CD4-positive, CD25-positive, alpha-beta regulatory T cell (primary cell): ENCODE measurements around the gene WDR88. TPM values are rescaled to one million over a fixed set of nuclear protein-coding genes. Genes with fewer than 3 reads are reported as not detected.
A peak's percentile ranks its signal among the peaks of the same experiment; 100 is the strongest.
"Not testable (repeated sequence)": the region's sequence is repeated elsewhere in the genome, so short reads cannot be mapped to it uniquely, and the experiment has no call there.

Experiments used
- ATAC-seq, 2 donors: fragments of 150-1000 bp; cut with Tn5 transposase; one replicate each; pipeline ENCODE4 v1.10.0; 2021; ENCODE audit warnings: low read depth in 2 of 2, moderate number of reproducible peaks in 2 of 2, moderate library complexity in 1 of 2
- DNase-seq, 3 donors: peaks; one replicate each; pipeline versions ENCODE4 v3.0.0 to v3.0.0-alpha.2; 2012 to 2022; ENCODE audit warnings: mixed read lengths in 1 of 3
- H3K27ac ChIP-seq: one replicate; pipeline ENCODE4 v1.7.0; 2013; ENCODE audit warnings: mild to moderate bottlenecking, low read length; ENCODE audit not compliant: insufficient read depth, poor library complexity, severe bottlenecking
- H3K27me3 ChIP-seq: one replicate; pipeline ENCODE4 v1.7.0; 2013; ENCODE audit warnings: low read length; ENCODE audit not compliant: control insufficient read depth, insufficient read depth
- H3K36me3 ChIP-seq: one replicate; pipeline ENCODE4 v1.7.0; 2013; ENCODE audit warnings: mild to moderate bottlenecking, low read length, moderate library complexity; ENCODE audit not compliant: control insufficient read depth, insufficient read depth
- H3K4me1 ChIP-seq: 2 replicates; pipeline ENCODE4 v1.7.0; 2013; ENCODE audit warnings: mild to moderate bottlenecking, low read length; ENCODE audit not compliant: insufficient read depth, control insufficient read depth, poor library complexity, severe bottlenecking
- H3K4me3 ChIP-seq: one replicate; pipeline ENCODE4 v1.7.0; 2013; ENCODE audit warnings: low read depth, mild to moderate bottlenecking, low read length, moderate library complexity
- H3K9me3 ChIP-seq, 2 experiments: 1 replicate in 1 of 2; 2 replicates in 1 of 2; pipeline ENCODE4 v1.7.0; 2013; ENCODE audit warnings: low read length in 2 of 2, mild to moderate bottlenecking in 1 of 2, moderate library complexity in 1 of 2; ENCODE audit not compliant: control insufficient read depth in 2 of 2
- H3K27ac Mint-ChIP-seq, 3 donors: one replicate each; pipeline ENCODE4 v1.8.0; 2020 to 2022; ENCODE audit warnings: mild to moderate bottlenecking in 3 of 3, mixed read lengths in 3 of 3, moderate library complexity in 2 of 3
- H3K27me3 Mint-ChIP-seq: one replicate; pipeline ENCODE4 v1.8.0; 2022; ENCODE audit warnings: mild to moderate bottlenecking, mixed read lengths
- H3K36me3 Mint-ChIP-seq: one replicate; pipeline ENCODE4 v1.8.0; 2020; ENCODE audit warnings: mixed read lengths
- H3K4me1 Mint-ChIP-seq, 4 donors: one replicate each; pipeline ENCODE4 v1.8.0; 2020 to 2022; ENCODE audit warnings: mixed read lengths in 4 of 4, mild to moderate bottlenecking in 1 of 4
- H3K4me3 Mint-ChIP-seq, 4 donors: one replicate each; pipeline ENCODE4 v1.8.0; 2020 to 2022; ENCODE audit warnings: mild to moderate bottlenecking in 4 of 4, mixed read lengths in 4 of 4, moderate library complexity in 3 of 4
- H3K9me3 Mint-ChIP-seq, 7 donors: one replicate each; pipeline ENCODE4 v1.8.0; 2020 to 2022; ENCODE audit warnings: mixed read lengths in 7 of 7, mild to moderate bottlenecking in 3 of 7, moderate library complexity in 2 of 7
- polyA plus RNA-seq, 4 donors: library from polyadenylated mRNA; unstranded; fragments of 300-500 nt; fragmentation: Illumina TruSeq; gene quantifications; one replicate each; pipeline ENCODE4 v1.2.3, GENCODE V29; 2021
- total RNA-seq: library from RNA; stranded (reverse); gene quantifications from one replicate; pipeline ENCODE4 v1.2.3, GENCODE V29; 2022

The WDR88 gene
- total and polyA plus RNA-seq, 5 donors from 2014 or later = 0.09 to 0.24 TPM; not detected in 3

GRCh38 chr19:33114312-33114711 is 17.6 kb upstream of the WDR88 start:
- peaks cover 82% of the 10 kb centered on the region for H3K36me3 ChIP-seq
- Mint-ChIP-seq H3K36me3 (peaks cover 45% of the 10 kb centered on the region), H3K4me3 (no peak overlapping the region), H3K9me3 (no peaks in the 10 kb centered on the region), H3K4me1 (peaks cover 0 to 4% (median 0%) of the 10 kb centered on the region in 4 donors), H3K27ac (no peak overlapping the region), H3K27me3 (no peaks in the 10 kb centered on the region)
- H3K27ac ChIP-seq = no peak overlapping the region
- DNase-seq (no peak), ATAC-seq (no peak)
- H3K4me1 ChIP-seq = no peaks in the 10 kb centered on the region
- H3K9me3 ChIP-seq = no peaks in the 10 kb centered on the region
- H3K4me3 ChIP-seq = no peak overlapping the region
- no peaks in the 10 kb centered on the region for H3K27me3 ChIP-seq

GRCh38 chr19:33117501-33117900 is 14.4 kb upstream of the WDR88 start:
- no peak overlapping the region for H3K4me3 Mint-ChIP-seq
- no peaks in the 10 kb centered on the region for H3K9me3 Mint-ChIP-seq
- ATAC-seq (no peak), DNase-seq (no peak)
- H3K4me3 ChIP-seq = no peak overlapping the region
- H3K27me3 Mint-ChIP-seq = no peaks in the 10 kb centered on the region
- H3K36me3 ChIP-seq = peaks cover 59% of the 10 kb centered on the region
- H3K27ac ChIP-seq = no peak overlapping the region
- no peaks in the 10 kb centered on the region for H3K9me3 ChIP-seq
- no peaks in the 10 kb centered on the region for H3K4me1 ChIP-seq
- no peak overlapping the region for H3K27ac Mint-ChIP-seq
- H3K4me1 Mint-ChIP-seq = peaks cover 0 to 4% (median 0%) of the 10 kb centered on the region in 4 donors
- H3K27me3 ChIP-seq = no peaks in the 10 kb centered on the region
- peaks cover 26% of the 10 kb centered on the region for H3K36me3 Mint-ChIP-seq

GRCh38 chr19:33118643-33119042 is 13.3 kb upstream of the WDR88 start:
- H3K4me1 ChIP-seq = no peaks in the 10 kb centered on the region
- no peak overlapping the region for H3K4me3 ChIP-seq
- no peak overlapping the region for H3K27ac Mint-ChIP-seq
- ATAC-seq = no peak
- peaks cover 26% of the 10 kb centered on the region for H3K36me3 Mint-ChIP-seq
- peaks cover 0 to 4% (median 0%) of the 10 kb centered on the region in 4 donors for H3K4me1 Mint-ChIP-seq
- H3K4me3 Mint-ChIP-seq = no peak overlapping the region
- H3K27ac ChIP-seq = no peak overlapping the region
- no peaks in the 10 kb centered on the region for H3K9me3 Mint-ChIP-seq
- H3K27me3 ChIP-seq = no peaks in the 10 kb centered on the region
- no peaks in the 10 kb centered on the region for H3K27me3 Mint-ChIP-seq
- no peak for DNase-seq
- peaks cover 49% of the 10 kb centered on the region for H3K36me3 ChIP-seq
- no peaks in the 10 kb centered on the region for H3K9me3 ChIP-seq

DNA sequence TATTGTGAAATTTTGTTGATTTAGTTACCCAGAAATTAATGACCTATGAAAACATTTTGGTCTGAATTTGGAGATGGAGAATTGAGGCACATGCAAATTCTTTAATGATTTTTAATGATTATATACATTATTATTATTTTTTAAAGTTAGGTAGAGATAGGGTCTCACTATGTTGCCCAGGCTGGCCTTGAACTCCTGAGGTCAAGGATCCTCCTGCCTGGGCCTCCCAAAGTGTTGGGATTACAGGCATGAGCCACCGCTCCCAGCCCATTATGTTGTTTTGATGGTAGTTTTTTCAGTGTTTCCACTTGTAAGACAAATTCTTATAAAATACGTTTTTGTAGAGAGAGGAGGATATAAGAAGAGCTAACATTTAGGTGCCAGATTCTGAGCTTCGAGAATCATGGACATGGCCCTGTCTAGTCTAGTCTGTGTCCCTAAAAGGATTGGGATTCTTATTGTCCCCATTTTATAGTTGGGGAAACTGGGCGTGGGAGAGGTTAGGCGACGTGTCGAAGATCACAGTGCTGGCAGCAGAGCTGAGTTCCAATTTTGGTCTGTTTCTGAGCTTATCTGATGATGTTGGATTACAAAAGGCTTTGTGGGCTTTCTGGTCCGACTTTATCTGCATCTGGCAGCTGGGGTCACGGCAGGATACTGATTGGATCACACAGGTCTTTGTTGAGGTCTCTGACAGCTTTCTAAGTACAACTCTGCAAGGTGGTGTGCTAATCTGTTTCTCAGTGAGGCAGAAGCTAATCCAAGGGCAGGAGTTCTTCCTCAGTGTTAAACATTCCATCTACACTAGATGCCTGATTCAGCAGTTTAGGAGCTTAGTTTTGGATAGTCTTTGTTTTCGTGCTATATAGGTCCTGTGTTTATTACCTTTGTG is 7.5 kb upstream of the WDR88 start:
- Histone ChIP-seq H3K4me1 (peaks cover 5% of the 10 kb centered on the region), H3K9me3 (no peaks in the 10 kb centered on the region), H3K27ac (no peak overlapping the region), H3K36me3 (peaks cover 32% of the 10 kb centered on the region), H3K27me3 (no peaks in the 10 kb centered on the region), H3K4me3 (no peak overlapping the region)
- no peak for DNase-seq
- H3K27me3 Mint-ChIP-seq = no peaks in the 10 kb centered on the region
- H3K36me3 Mint-ChIP-seq = peaks cover 29% of the 10 kb centered on the region
- H3K4me3 Mint-ChIP-seq = no peak overlapping the region
- no peak for ATAC-seq
- H3K27ac Mint-ChIP-seq = no peak overlapping the region
- peaks cover 0 to 7% (median 3%) of the 10 kb centered on the region in 4 donors for H3K4me1 Mint-ChIP-seq
- no peaks in the 10 kb centered on the region for H3K9me3 Mint-ChIP-seq

DNA sequence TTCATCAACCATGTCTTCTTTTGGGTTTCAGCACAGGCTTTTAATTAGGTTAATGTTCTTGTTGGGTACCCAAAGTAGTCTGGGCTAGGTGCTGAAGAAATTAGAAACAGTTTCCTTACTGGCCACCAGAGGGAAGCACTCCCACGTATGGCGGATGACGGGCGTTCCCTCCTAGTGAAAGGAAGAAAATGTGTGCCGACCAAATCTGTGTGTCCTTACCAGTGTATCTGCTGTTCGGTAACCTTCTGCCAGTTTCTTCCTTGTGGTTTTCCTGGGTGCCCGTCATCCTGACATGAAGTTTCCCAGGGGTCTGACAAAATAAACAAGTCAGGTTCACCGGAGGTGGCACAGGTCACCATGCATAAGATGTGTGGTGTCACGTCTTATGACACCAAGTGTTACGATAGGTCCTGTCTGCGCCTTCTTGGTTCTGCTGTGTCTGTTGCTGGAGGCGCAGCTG is 6.0 kb upstream of the WDR88 start:
- H3K36me3 ChIP-seq = peaks cover 34% of the 10 kb centered on the region
- H3K4me1 ChIP-seq = peaks cover 5% of the 10 kb centered on the region
- H3K27ac Mint-ChIP-seq = peak overlapping the region in 2 of 3 donors; percentile 33 to 38
- no peaks in the 10 kb centered on the region for H3K9me3 Mint-ChIP-seq
- H3K36me3 Mint-ChIP-seq = peaks cover 36% of the 10 kb centered on the region
- no peaks in the 10 kb centered on the region for H3K9me3 ChIP-seq
- no peak overlapping the region for H3K4me3 Mint-ChIP-seq
- DNase-seq = peak; percentile 25 to 79 (median 64)
- H3K4me3 ChIP-seq = peak overlapping the region; percentile 49
- peaks cover 0 to 7% (median 3%) of the 10 kb centered on the region in 4 donors for H3K4me1 Mint-ChIP-seq
- H3K27me3 ChIP-seq = no peaks in the 10 kb centered on the region
- peak; percentile 81 to 88 for ATAC-seq
- H3K27me3 Mint-ChIP-seq = no peaks in the 10 kb centered on the region
- H3K27ac ChIP-seq = no peak overlapping the region

DNA sequence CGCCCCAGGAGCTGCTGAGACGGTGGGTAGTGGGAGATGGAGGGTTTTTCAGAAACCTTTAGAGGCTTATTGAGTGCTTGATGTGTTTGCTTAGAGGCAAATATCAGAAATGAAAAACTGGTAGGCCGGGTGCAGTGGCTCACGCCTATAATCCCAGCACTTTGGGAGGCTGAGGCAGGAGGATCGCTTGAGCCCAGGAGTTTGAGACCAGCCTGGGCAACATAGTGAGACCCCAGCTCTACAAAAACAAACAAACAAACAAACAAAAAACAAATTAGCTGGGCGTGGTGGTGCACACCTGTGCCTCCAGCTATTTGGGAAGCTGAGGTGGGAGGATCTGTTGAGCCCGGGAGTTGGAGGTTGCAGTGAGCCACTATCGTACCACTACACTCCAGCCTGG is 5.2 kb upstream of the WDR88 start:
- H3K36me3 ChIP-seq = peaks cover 34% of the 10 kb centered on the region
- not testable (repeated sequence) for H3K27ac ChIP-seq, H3K4me3 Mint-ChIP-seq, H3K9me3 Mint-ChIP-seq, H3K27me3 ChIP-seq, ATAC-seq, H3K9me3 ChIP-seq, H3K27ac Mint-ChIP-seq, DNase-seq, H3K4me1 Mint-ChIP-seq, H3K4me1 ChIP-seq, H3K4me3 ChIP-seq, H3K27me3 Mint-ChIP-seq
- peaks cover 33% of the 10 kb centered on the region for H3K36me3 Mint-ChIP-seq

- Mint-ChIP-seq H3K27ac (no peak overlapping the region), H3K9me3 (no peaks in the 10 kb centered on the region), H3K4me1 (peaks cover 0 to 9% (median 3%) of the 10 kb centered on the region in 4 donors), H3K36me3 (peaks cover 23% of the 10 kb centered on the region), H3K4me3 (no peak overlapping the region), H3K27me3 (no peaks in the 10 kb centered on the region)
- Histone ChIP-seq H3K27me3 (no peaks in the 10 kb centered on the region), H3K4me3 (no peak overlapping the region), H3K4me1 (peaks cover 9% of the 10 kb centered on the region), H3K27ac (no peak overlapping the region), H3K9me3 (no peaks in the 10 kb centered on the region), H3K36me3 (peaks cover 23% of the 10 kb centered on the region)
- DNase-seq (no peak), ATAC-seq (no peak)
Observed at GRCh38 chr19:33129901-33130300, 2.0 kb upstream of the WDR88 start.

GRCh38 chr19:33130433-33130832 is 1.5 kb upstream of the WDR88 start:
- no peaks in the 10 kb centered on the region for H3K27me3 ChIP-seq
- ATAC-seq (no peak), DNase-seq (no peak)
- H3K27ac ChIP-seq = no peak overlapping the region
- no peak overlapping the region for H3K4me3 ChIP-seq
- H3K9me3 ChIP-seq = no peaks in the 10 kb centered on the region
- peaks cover 9% of the 10 kb centered on the region for H3K4me1 ChIP-seq
- H3K36me3 Mint-ChIP-seq = peaks cover 21% of the 10 kb centered on the region
- H3K27ac Mint-ChIP-seq = no peak overlapping the region
- peaks cover 19% of the 10 kb centered on the region for H3K36me3 ChIP-seq
- H3K4me3 Mint-ChIP-seq = no peak overlapping the region
- H3K27me3 Mint-ChIP-seq = no peaks in the 10 kb centered on the region
- no peaks in the 10 kb centered on the region for H3K9me3 Mint-ChIP-seq
- peaks cover 0 to 14% (median 4%) of the 10 kb centered on the region in 4 donors for H3K4me1 Mint-ChIP-seq
